ENCODE measurements around the gene ADM2.

GRCh38 chr22:50516068-50516467 is 34.7 kb downstream of the ADM2 start:
- TF ChIP-seq CTCF (IDR thresholded peaks at IDR 0.05; ENCODE audit: insufficient read depth, low read depth, low read length) (no peak), EZH2 (IDR thresholded peaks at IDR 0.05; ENCODE audit: insufficient read depth, low read length) (no peak)
